ENCODE measurements around the gene LTBP4.

DNA sequence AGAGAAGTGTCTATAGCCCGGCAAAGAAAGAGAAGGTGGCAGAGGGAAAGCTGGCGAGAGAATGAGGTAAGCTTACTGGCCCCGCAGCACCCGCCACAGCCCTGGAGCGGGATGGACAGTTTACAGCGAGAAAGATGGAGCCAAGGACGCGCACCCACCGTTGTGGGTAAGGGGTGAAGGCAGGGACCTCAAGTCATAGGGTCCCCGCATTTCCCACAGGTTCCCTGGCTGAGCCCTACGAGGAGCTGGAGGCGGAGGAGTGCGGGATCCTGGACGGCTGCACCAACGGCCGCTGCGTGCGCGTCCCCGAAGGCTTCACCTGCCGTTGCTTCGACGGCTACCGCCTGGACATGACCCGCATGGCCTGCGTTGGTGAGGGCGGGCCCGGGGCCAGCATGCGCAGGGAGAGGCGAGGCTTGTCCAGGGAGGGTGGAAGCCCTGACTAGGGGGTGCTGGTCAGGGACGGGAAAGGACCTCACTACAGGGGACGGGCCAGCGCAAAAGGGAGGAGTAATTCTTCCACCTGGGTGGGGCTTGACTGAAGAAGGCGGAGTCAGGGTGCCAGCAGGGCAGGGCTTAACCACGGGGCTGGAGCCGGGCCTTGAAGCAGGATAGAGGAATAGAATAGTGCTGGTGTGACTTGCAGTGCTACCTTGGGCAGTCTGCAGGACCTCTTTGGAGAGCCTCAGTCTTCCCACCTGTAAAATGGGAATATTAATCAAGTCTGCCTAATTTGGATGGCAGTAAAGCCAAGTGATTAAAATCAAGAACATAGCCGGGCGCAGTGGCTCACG lies 26.5 kb downstream of the LTBP4 start:
- TF ChIP-seq, protein P1, sequence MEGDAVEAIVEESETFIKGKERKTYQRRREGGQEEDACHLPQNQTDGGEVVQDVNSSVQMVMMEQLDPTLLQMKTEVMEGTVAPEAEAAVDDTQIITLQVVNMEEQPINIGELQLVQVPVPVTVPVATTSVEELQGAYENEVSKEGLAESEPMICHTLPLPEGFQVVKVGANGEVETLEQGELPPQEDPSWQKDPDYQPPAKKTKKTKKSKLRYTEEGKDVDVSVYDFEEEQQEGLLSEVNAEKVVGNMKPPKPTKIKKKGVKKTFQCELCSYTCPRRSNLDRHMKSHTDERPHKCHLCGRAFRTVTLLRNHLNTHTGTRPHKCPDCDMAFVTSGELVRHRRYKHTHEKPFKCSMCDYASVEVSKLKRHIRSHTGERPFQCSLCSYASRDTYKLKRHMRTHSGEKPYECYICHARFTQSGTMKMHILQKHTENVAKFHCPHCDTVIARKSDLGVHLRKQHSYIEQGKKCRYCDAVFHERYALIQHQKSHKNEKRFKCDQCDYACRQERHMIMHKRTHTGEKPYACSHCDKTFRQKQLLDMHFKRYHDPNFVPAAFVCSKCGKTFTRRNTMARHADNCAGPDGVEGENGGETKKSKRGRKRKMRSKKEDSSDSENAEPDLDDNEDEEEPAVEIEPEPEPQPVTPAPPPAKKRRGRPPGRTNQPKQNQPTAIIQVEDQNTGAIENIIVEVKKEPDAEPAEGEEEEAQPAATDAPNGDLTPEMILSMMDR (IDR thresholded peaks at IDR 0.05), result no peak
- TF ChIP-seq POLR2AphosphoS5 (IDR thresholded peaks at IDR 0.05; ENCODE audit: low read depth, low read length) (no peak), RFX5 (IDR thresholded peaks at IDR 0.05; ENCODE audit: low read length) (no peak)
